ENCODE measurements around the gene PCDH9. TPM values are rescaled to one million over a fixed set of nuclear protein-coding genes. Genes with fewer than 3 reads are reported as not detected.

PCDH9 gene
- total RNA-seq, 1 donor from 2014 or later = 14.7 TPM

- Histone ChIP-seq H3K27ac (replicated peaks) (no peak overlapping the region), H3K27me3 (ENCODE audit: low read depth) (no peaks in the 10 kb centered on the region), H3K9me3 (replicated peaks) (no peaks in the 10 kb centered on the region), H3K36me3 (no peaks in the 10 kb centered on the region), H3K4me1 (no peaks in the 10 kb centered on the region), H3K4me3 (no peak overlapping the region)
- TF ChIP-seq CTCF (IDR thresholded peaks at IDR 0.05; ENCODE audit: borderline replicate concordance) = no peak
- no peak for DNase-seq
- intact Hi-C loops (cut with micrococcal nuclease) = no loop called here
Measured at GRCh38 chr13:66875264-66875663, 354.9 kb downstream of the PCDH9 start.

DNA sequence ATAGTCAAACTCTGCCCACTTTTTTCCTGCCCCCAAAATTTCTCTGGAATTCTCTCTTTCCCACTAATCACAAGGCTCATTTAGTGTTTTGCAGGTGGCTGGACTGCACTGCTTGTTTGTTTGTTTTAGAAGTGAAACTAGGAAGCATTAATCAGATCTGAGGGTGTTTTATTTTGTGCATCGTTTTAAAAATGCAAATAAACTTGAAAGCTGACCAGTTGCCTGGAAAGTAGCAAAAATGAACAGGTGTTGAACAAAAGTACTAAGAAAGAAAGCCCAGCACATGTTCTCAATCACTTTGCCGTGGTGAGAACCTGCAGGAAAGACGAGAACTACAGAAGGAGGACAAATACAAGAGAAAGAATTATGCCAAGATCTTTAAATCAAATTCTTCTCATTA is 365.5 kb downstream of the PCDH9 start:
- Histone ChIP-seq H3K4me3 (no peak overlapping the region), H3K36me3 (no peaks in the 10 kb centered on the region), H3K27ac (replicated peaks) (no peak overlapping the region), H3K4me1 (peaks cover 17% of the 10 kb centered on the region), H3K9me3 (replicated peaks) (no peaks in the 10 kb centered on the region), H3K27me3 (ENCODE audit: low read depth) (no peaks in the 10 kb centered on the region)
- intact Hi-C loops (cut with micrococcal nuclease) = no loop called here
- no peak for DNase-seq
- TF ChIP-seq CTCF (IDR thresholded peaks at IDR 0.05; ENCODE audit: borderline replicate concordance) = no peak

DNA sequence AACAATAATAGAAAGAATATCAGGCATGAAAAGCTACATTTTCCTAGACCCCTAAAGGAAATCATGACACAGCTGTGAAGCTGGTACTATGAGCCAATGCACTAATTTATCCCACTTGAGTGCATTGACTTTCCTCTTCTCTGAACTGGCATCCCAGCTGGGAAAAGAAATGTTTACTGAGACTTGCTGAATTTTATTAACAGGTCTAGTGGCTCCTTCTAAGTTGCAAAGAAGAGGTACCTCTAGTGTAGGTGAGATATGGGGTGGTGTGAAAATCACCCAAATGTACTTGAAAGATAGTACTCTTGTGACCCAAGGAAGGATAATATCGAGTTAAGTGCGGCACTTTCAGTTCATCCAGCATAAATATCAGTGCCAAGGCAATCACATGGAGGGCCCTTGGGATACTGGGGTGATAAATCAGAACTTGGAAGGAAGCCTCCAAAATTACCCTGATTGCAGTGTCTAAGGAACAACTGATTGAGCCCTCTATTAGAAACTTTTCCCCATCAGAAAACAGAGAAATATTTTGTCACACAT is 369.2 kb downstream of the PCDH9 start:
- peaks cover 17% of the 10 kb centered on the region for H3K4me1 ChIP-seq
- no peak overlapping the region for H3K4me3 ChIP-seq
- TF ChIP-seq CTCF (IDR thresholded peaks at IDR 0.05; ENCODE audit: borderline replicate concordance) = no peak
- H3K27ac ChIP-seq (replicated peaks) = no peak overlapping the region
- no peaks in the 10 kb centered on the region for H3K36me3 ChIP-seq
- intact Hi-C loops (cut with micrococcal nuclease) = no loop called here
- no peak for DNase-seq
- H3K9me3 ChIP-seq (replicated peaks) = no peaks in the 10 kb centered on the region
- no peaks in the 10 kb centered on the region for H3K27me3 ChIP-seq (ENCODE audit: low read depth)

DNA sequence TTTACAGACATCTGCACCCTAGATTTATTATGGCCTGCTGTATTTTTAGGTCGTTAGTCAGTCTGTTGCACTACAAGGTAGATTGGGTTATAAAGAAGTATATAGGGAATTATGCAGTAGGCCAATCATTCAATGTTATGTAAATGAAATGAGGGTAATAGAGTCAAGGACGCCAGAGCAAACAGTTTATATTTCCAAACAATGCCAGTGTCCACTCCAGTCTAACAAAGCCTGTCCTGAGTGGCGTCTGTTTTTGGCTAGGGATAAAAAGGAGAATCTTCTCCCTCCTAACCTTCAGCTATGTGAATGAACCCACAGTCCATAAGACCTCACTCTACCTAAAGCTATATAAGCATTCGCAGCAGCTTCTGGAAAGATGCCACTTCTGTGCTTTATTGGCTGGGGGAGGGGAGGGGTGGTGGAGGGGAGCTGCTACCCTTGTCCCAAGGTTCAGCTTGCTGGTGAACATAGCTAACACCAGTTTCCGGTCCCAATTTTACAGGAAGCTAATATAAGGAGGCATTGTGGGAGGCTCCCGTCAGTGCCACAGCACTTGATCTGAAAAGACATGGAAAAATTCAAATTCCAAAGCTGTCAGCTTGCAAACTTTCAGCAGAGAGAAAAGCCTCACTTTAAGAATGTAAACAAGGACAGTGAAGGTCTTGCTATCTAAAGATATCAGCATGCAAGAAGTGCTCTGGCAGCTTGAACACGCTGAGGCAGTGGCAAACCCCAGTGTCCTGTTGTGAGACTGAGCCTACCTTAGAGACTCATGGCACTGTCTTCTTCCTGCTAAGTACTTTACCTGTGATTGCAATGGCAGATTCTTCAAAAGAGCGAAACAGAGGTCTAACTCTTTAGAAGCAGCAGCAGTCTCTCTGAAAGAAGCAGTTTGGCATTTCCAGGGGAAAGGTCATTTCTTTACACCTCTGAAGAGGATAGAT is 369.9 kb downstream of the PCDH9 start:
- TF ChIP-seq CTCF (IDR thresholded peaks at IDR 0.05; ENCODE audit: borderline replicate concordance) = no peak
- H3K27ac ChIP-seq (replicated peaks) = no peak overlapping the region
- H3K9me3 ChIP-seq (replicated peaks) = no peaks in the 10 kb centered on the region
- DNase-seq = no peak
- H3K4me1 ChIP-seq = peaks cover 17% of the 10 kb centered on the region
- no peak overlapping the region for H3K4me3 ChIP-seq
- no peaks in the 10 kb centered on the region for H3K27me3 ChIP-seq (ENCODE audit: low read depth)
- no peaks in the 10 kb centered on the region for H3K36me3 ChIP-seq
- intact Hi-C loops (cut with micrococcal nuclease) = no loop called here

DNA sequence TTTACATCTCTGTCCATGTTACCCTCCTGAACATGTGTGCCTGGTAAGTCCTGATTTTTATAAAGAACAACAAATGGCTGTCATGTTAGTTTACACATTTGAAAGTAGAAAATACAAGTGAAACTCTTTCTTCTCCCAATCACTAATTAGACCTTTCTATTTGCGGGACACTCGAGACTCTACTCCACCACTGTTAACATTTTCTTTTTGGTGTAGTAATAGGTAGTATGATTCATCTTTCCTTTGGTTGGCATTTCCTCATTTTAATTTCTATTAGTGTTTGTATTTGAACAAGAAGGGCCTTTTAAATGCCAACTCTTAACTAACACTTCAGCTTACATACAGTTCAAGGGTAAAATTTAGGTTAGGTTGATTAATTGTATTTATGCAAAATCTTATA is 371.1 kb downstream of the PCDH9 start:
- no peak overlapping the region for H3K4me3 ChIP-seq
- H3K4me1 ChIP-seq = peaks cover 17% of the 10 kb centered on the region
- no peak for DNase-seq
- no peak for TF ChIP-seq CTCF (IDR thresholded peaks at IDR 0.05; ENCODE audit: borderline replicate concordance)
- H3K36me3 ChIP-seq = no peaks in the 10 kb centered on the region
- H3K9me3 ChIP-seq (replicated peaks) = no peaks in the 10 kb centered on the region
- no peak overlapping the region for H3K27ac ChIP-seq (replicated peaks)
- intact Hi-C loops (cut with micrococcal nuclease) = no loop called here
- H3K27me3 ChIP-seq (ENCODE audit: low read depth) = no peaks in the 10 kb centered on the region
